ENCODE data around the gene ABHD12.

ABHD12 gene

GRCh38 chr20:25285856-25286798 is 104.5 kb downstream of the ABHD12 start:
- no peak for DNase-seq (ENCODE audit: low read depth)
- no peak overlapping the region for H3K4me3 ChIP-seq (ENCODE audit: low read length)
- no peak for TF ChIP-seq CTCF (conservative IDR thresholded peaks at IDR 0.05; ENCODE audit: low read depth, low read length)

GRCh38 chr20:25285091-25285647 is 105.5 kb downstream of the ABHD12 start:
- TF ChIP-seq CTCF (conservative IDR thresholded peaks at IDR 0.05; ENCODE audit: low read depth, low read length) = no peak
- no peak overlapping the region for H3K4me3 ChIP-seq (ENCODE audit: low read length)
- no peak for DNase-seq (ENCODE audit: low read depth)

- no peak overlapping the region for H3K4me3 ChIP-seq (ENCODE audit: low read length)
- TF ChIP-seq CTCF (conservative IDR thresholded peaks at IDR 0.05; ENCODE audit: low read depth, low read length) = no peak
- DNase-seq (ENCODE audit: low read depth) = no peak
Observed at GRCh38 chr20:25284131-25284601, 106.5 kb downstream of the ABHD12 start.

GRCh38 chr20:25283221-25283951 is 107.2 kb downstream of the ABHD12 start:
- DNase-seq (ENCODE audit: low read depth) = no peak
- TF ChIP-seq CTCF (conservative IDR thresholded peaks at IDR 0.05; ENCODE audit: low read depth, low read length) = no peak

GRCh38 chr20:25282796-25283195 is 107.8 kb downstream of the ABHD12 start:
- DNase-seq (ENCODE audit: low read depth) = no peak
- no peak overlapping the region for H3K4me3 ChIP-seq (ENCODE audit: low read length)
- TF ChIP-seq CTCF (conservative IDR thresholded peaks at IDR 0.05; ENCODE audit: low read depth, low read length) = no peak

More at GRCh38 chr20:25283221-25283951, 107.2 kb downstream of the ABHD12 start:
- H3K4me3 ChIP-seq (ENCODE audit: low read length) = no peak overlapping the region

- no peak for DNase-seq (ENCODE audit: low read depth)
- TF ChIP-seq CTCF (conservative IDR thresholded peaks at IDR 0.05; ENCODE audit: low read depth, low read length) = no peak
- H3K4me3 ChIP-seq (ENCODE audit: low read length) = no peak overlapping the region
Observed at GRCh38 chr20:25282034-25282781, 108.4 kb downstream of the ABHD12 start.

Data from retinal pigment epithelial cell (primary cell).